Measurements from ENCODE around the gene TMEM213. TPM values are rescaled to one million over a fixed set of nuclear protein-coding genes. Genes with fewer than 3 reads are reported as not detected.

The TMEM213 gene
- total RNA-seq, 1 donor from 2014 or later = not detected

DNA sequence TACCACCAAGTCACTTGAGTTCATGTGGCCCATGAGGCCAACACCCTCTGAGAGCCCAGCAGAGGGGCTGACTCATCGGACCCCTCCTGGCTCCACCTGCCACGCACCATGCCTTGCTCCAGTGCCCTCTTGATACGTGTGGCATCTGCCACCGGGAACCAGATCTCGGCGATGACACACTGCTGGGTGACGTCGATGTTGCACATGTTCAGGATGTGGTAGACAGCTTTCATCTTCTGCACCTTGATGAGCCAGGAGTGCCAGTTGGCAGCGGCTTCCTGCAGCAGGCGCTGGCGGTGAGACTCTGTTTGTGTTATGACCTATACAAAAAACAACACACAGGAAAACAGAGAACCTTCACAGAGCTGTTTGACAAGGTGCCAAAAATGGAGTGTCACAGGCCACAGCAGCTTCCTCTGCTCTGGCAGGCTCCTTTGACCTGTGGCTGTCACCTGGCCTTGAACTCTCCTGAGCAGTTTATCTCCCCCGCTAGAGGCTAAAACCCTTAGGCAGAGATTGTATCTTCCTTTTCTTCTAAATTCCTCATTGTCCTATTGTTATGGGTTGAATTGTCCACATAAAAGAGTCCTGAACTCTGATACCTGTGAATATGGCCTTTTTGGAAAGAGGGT is 45.2 kb upstream of the TMEM213 start:
- Histone ChIP-seq H3K27ac (replicated peaks) (no peak overlapping the region), H3K4me3 (no peak overlapping the region), H3K27me3 (ENCODE audit: low read depth) (peaks cover 17% of the 10 kb centered on the region), H3K36me3 (no peaks in the 10 kb centered on the region), H3K9me3 (replicated peaks) (no peaks in the 10 kb centered on the region), H3K4me1 (no peaks in the 10 kb centered on the region)
- intact Hi-C loops (cut with micrococcal nuclease) = no loop called here
- peak; percentile 14 for DNase-seq
- TF ChIP-seq, protein P1, sequence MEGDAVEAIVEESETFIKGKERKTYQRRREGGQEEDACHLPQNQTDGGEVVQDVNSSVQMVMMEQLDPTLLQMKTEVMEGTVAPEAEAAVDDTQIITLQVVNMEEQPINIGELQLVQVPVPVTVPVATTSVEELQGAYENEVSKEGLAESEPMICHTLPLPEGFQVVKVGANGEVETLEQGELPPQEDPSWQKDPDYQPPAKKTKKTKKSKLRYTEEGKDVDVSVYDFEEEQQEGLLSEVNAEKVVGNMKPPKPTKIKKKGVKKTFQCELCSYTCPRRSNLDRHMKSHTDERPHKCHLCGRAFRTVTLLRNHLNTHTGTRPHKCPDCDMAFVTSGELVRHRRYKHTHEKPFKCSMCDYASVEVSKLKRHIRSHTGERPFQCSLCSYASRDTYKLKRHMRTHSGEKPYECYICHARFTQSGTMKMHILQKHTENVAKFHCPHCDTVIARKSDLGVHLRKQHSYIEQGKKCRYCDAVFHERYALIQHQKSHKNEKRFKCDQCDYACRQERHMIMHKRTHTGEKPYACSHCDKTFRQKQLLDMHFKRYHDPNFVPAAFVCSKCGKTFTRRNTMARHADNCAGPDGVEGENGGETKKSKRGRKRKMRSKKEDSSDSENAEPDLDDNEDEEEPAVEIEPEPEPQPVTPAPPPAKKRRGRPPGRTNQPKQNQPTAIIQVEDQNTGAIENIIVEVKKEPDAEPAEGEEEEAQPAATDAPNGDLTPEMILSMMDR (IDR thresholded peaks at IDR 0.05; ENCODE audit: borderline replicate concordance) = no peak

DNA sequence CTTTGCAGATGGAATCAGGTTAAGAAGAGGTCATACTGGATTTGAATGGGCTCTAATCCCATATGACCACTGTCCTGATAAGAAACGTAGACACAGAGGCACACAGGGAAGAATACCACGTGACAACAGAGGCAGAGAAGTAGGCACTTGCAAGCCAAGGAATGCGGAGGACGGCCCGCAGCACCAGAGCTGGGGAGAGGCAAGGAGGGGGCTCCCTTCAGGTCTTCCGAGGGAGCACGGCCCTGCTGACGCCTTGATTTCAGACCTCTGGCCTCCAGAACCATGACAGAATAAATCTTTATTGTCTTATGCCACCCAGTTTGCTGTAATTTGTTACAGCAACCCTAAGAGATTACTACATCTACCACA is 44.7 kb upstream of the TMEM213 start:
- Histone ChIP-seq H3K27me3 (ENCODE audit: low read depth) (peaks cover 17% of the 10 kb centered on the region), H3K9me3 (replicated peaks) (no peaks in the 10 kb centered on the region), H3K4me1 (no peaks in the 10 kb centered on the region), H3K27ac (replicated peaks) (no peak overlapping the region), H3K36me3 (no peaks in the 10 kb centered on the region), H3K4me3 (no peak overlapping the region)
- intact Hi-C loops (cut with micrococcal nuclease) = no loop called here
- TF ChIP-seq, protein P1 (IDR thresholded peaks at IDR 0.05; ENCODE audit: borderline replicate concordance) = no peak
- DNase-seq = no peak

DNA sequence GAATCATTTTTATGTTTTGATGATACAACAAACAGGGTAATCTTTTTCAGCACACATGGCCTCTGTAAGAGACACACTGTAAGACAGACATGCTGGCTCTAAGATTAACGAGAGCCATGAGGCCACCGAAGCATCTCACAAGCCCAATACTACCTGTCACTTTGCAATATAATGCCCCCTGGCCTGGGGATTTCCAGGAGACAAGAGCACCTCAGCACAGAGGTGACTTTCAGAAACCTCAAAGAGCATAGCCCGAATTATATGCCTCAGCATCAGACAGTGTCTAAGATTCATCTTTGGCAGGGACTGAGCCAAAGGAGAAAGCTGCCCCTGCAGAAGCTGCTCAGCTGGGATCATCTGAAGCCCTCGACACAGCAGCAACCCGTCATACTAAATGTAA is 44.2 kb upstream of the TMEM213 start:
- no peak for DNase-seq
- Histone ChIP-seq H3K27ac (replicated peaks) (no peak overlapping the region), H3K27me3 (ENCODE audit: low read depth) (peaks cover 17% of the 10 kb centered on the region), H3K9me3 (replicated peaks) (no peaks in the 10 kb centered on the region), H3K4me3 (no peak overlapping the region), H3K36me3 (no peaks in the 10 kb centered on the region), H3K4me1 (no peaks in the 10 kb centered on the region)
- intact Hi-C loops (cut with micrococcal nuclease) = no loop called here
- TF ChIP-seq, protein P1 (IDR thresholded peaks at IDR 0.05; ENCODE audit: borderline replicate concordance) = no peak

DNA sequence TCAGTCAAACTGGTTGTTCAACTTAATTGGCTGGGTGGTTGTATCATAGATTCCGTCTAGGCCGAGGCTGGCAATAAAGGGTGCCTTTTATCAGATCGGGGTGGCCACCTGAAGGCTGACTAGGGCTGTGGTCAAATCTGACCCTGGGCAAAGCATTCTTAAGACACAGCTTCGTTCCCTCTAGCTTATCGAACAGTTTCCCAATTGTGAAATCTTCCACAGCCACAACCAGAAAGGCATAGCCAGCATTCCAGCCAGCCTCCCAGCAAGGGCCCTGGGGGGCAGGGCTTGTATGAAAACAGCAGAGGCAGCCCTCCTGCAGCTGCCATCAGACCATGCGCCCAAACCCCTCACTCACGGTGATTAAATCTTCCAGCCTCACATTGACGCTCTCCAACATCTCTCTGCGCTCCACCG is 42.5 kb upstream of the TMEM213 start:
- H3K36me3 ChIP-seq = no peaks in the 10 kb centered on the region
- TF ChIP-seq, protein P1 (IDR thresholded peaks at IDR 0.05; ENCODE audit: borderline replicate concordance) = no peak
- H3K27ac ChIP-seq (replicated peaks) = no peak overlapping the region
- DNase-seq = no peak
- no peaks in the 10 kb centered on the region for H3K9me3 ChIP-seq (replicated peaks)
- no peak overlapping the region for H3K4me3 ChIP-seq
- H3K27me3 ChIP-seq (ENCODE audit: low read depth) = peaks cover 15% of the 10 kb centered on the region
- intact Hi-C loops (cut with micrococcal nuclease) = no loop called here
- H3K4me1 ChIP-seq = no peaks in the 10 kb centered on the region

DNA sequence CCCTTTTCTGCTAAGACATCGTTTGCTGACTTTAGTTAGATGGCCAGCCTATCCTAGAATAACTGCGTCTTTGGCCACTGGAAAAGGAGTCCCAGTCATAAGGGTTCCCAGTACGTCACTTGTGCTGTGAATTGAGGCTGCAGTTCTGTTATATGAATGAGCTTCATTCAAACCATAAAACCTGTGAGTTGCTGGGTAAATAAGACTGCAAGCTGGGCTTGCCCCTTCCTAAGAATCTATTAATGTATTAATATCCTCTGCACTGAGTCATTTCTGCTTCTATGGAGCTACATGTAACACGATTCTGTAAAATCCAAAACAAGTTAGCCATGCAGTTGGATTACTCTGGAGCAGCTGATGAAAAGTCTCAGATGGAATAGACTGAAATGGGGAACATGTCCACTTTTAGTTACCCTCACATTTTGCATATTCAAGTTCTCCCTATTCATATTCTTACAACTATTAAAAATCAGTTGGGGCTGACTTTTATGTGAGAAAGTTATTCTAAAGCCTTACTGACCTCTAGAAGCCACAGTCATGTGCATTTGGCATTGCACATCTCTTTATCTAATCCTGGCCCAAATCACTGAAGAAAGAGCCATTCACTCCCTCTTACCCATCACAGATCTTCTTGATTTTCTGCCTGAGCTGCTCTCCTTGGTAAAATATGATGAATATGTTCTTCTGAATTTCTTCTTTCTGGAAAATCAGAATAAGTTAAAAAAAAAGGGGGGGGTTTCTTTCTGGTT is 41.8 kb upstream of the TMEM213 start:
- no peaks in the 10 kb centered on the region for H3K4me1 ChIP-seq
- no peaks in the 10 kb centered on the region for H3K36me3 ChIP-seq
- H3K9me3 ChIP-seq (replicated peaks) = no peaks in the 10 kb centered on the region
- H3K27ac ChIP-seq (replicated peaks) = no peak overlapping the region
- TF ChIP-seq, protein P1 (IDR thresholded peaks at IDR 0.05; ENCODE audit: borderline replicate concordance) = no peak
- DNase-seq = no peak
- H3K27me3 ChIP-seq (ENCODE audit: low read depth) = peaks cover 8% of the 10 kb centered on the region
- intact Hi-C loops (cut with micrococcal nuclease) = no loop called here
- no peak overlapping the region for H3K4me3 ChIP-seq
